ENCODE results near the gene GRB2.
A peak's percentile ranks its signal among the peaks of the same experiment; 100 is the strongest.
"Not testable (repeated sequence)": the region's sequence is repeated elsewhere in the genome, so short reads cannot be mapped to it uniquely, and the experiment has no call there.

Gene GRB2

DNA sequence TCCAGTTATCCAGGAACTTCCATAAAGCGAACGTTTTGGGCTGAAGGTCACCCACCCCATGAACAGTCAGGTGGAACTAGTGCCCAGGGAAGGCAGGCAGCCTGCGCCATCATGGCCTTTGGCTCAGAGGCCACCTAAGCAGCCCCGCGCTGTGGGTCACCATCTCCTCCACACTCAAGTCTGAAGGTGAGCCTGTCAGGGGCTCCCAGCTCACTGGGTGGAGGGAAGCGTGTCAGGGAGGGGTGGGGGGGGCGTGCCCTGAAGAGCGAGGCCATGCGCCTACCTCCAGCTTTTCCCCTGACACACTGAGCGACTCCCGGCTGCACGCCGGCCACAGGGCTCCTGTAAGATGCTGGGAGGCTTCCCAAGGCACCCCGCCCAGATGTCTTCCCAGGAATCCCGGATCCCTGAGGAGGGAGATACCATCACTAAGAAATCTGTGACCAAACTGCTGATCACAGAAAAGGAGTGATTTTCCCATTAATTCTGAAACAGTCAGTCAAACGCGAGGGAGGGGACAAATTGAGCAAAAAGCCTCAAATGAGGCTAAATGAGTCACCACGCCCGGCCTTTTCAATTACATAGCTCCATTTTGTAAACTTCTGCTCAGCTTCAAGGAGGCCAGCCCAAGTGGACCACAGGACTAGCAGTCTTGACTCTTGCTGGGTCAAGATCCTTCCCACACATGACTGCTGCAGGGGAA is 89.8 kb downstream of the GRB2 start:
- no peak for DNase-seq

DNA sequence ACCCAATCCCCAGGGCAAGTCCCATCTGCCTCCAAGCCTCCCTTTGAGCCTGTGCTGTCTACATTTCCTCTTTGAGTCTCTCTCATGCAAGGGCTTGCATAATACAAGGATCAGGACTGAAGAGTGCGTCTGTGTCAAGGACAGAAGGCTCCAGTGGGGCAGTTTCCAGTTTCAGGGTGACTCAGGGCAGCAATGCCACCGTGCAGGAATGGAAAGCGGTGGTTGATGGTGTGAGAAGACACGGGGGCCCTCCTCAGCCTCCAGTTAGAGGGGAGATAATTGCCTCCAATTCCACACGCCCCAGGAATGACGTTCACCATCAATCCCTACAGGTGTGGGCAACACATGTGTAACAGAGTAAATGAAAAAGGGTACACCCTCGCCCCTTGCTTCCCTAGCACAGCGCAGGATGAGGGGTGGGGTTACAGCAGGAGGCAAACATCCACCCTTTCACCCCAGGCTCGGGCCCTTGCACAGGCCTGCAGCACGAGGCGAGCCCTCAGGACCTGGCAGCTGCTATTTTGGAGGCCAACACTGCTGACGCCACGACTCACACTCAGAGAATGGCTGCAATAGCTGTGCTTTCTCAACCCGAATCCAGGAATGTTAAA is 91.4 kb downstream of the GRB2 start:
- no peak for DNase-seq

DNA sequence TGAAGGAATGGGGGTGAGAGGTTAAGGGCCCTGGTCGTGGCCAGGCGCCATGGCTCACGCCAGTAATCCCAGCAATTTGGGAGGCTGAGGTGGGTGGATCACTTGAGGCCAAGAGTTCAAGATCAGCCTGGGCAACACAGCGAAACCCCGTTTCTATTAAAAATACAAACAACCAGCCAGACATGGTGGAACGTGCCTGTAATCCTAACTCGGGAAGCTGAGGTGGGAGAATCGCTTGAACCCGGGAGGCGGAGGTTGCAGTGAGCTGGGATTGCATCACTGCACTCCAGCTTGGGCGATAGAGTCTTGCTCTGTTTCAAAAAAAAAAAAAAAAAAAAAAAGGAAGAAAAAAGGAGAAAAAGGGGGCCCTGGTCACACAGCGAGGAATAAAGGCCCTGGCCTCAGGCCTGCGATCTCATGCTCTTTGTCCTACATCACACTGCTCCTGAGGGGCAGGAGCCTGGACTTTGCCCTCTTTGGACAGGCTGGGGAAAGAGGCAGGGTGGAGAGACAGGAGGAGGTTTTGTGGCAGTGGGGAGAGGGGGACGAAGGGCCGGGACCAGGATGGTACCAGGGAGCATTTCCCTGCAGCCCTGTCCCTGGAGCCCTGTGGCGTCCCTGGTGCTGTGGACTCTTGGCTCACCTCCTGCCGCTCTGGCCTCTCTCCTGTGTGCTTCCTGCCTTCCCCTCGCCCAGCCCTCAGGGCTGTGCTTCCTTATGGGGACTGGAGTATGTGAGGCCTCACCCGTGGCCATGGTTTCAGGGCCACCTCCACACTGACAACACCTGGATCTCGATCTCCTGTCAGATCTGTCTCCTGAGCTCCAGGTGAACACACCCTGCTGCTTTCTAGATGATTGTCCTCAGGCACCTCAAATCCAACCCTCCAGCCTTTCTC is 96.5 kb downstream of the GRB2 start:
- DNase-seq: no peak

DNA sequence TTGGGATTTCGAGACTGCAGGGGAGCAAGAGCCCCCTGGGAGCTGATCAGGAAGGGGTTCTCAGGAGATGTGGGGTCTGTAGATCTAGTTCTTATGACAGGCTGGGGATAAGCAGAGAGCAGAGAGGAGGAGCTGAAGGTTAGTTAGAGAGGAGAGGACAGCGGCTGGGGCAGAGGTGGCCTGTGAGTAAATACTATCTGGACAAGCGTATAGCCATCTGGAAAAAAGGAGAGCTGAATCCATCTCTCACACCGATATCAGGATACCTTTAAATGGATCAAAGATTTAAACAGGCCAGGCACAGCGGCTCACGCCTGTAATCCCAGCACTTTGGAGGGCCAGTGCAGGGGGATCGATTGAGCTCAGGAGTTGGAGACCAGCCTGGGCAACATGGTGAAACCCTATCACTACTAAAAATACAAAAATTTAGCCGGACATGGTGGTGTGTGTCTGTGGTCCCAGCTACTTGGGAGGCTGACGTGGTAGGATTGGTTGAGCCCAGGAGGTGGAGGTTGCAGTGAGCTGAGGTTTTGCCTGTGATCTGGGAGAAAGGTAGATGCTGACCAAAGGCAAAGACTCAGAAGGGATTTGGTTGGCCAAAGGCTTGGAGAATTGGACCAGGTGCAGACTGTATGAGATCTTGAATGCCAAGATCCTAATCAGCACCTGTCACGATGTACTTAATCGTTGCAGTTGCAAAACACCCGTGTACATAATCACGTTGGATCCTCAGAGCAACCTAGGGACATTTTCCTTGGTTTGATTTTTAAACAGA is 97.3 kb downstream of the GRB2 start:
- no peak for DNase-seq

DNA sequence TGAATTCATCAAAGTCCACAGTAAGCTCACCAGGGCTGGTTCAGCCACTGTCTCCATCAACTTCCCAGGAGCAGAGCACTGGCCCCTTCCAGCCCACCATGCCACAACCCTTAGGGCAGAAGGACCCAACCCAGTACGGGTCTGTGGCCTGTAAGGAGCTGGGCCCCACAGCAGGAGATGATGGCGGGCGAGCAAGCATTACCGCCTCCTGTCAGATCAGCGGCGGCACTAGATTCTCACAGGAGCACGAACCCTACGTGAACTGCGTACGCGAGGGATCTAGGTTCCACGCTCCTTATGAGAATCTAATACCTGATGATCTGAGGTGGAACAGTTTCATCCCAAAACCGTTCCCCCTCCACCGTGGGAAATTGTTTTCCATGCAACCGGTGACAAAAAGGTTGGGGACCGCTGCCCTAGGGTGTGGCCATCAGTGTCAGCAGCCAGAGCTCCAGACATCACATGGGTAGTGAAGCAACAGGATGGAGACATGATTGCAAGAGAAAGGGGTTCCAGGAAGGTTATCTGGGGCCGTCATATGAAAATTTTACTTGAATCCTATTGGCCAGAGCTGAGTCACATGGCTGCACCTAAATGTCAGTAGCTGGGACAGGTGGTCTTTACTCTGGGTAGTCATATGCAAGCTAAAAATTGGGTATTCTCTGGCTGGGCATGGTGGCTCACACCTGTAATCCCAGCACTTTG is 103.8 kb downstream of the GRB2 start:
- DNase-seq: no peak

DNA sequence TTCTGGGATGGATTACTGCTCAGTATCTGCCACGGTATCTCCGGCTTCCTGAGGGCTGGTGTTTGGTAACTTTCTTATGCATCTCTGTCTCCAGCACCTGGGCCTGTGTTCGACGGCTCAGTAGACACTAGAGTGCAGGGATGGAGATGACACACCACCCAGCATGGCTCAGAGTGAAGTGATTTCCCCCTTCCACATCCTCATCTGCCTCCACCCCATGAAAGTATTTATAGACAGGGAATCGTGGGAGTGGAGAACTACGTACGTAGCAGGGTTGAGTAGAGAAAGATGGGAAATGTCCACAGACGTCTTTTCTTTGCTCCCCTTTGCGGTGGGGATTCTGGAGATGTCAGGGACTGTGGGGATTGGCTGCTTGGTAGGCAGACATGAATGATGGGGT is 104.4 kb downstream of the GRB2 start:
- DNase-seq: no peak

DNA sequence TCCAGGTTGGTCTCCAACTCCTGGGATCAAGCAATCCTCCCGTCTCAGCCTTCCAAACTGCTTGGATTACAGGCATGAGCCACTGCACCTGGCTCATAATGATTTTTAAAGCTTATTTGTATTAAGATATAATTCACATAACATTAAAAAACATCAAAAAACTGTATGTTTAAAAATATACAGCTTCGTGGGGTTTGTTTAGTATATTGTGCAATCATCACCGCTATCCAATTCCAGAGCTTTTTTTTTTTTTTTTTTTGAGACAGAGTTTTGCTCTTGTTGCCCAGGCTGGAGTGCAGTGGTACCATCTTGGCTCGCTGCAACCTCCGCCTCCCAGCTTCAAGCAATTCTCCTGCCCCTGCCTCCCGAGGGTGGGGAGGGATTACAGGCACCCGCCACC is 105.2 kb downstream of the GRB2 start:
- no peak for DNase-seq

DNA sequence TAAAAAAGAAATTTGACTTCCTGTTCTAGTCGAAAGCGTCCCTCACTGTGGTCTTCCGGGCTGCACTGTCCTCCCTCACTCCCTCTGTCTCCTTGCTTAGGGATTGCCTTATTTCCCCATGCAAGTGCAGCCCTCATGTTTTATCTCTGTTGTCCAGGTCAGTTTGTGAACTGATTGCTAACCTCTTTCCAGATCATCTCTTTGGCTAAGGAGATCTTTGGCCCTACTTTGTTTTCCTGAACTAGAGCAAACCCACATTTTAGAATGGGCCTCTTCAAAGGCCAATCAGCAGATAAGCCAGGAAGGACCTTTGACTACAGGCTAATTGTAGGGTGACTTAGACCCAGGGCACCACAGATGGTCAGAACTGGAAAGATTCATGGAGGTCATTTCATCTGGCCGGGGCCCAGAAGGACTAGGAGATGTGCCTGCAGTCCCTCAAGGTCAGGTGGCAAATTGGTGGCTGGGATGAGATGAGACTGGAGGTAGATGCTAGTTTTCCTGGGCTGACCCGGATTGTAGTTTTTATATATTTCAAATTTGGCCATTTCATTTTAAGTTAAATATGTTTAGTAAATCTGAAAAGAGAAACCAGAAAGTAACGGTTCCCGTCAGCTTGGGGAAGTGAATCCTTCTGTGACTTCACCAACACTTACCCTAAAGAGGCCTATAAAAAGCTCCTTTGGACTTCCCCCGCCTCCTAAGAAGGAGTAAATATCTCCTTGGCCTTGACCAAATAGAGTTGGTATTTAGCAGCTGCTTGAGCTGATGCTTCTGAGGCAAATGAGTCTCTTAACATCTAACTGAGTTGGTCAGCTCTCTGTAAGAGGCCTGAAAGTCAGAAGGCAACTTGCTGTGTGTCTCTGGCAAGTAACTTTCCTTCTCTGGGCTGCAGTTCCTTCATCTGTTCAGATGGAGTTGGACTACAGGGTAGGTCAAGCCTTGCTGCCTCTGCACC is 110.0 kb downstream of the GRB2 start:
- no peak for DNase-seq

DNA sequence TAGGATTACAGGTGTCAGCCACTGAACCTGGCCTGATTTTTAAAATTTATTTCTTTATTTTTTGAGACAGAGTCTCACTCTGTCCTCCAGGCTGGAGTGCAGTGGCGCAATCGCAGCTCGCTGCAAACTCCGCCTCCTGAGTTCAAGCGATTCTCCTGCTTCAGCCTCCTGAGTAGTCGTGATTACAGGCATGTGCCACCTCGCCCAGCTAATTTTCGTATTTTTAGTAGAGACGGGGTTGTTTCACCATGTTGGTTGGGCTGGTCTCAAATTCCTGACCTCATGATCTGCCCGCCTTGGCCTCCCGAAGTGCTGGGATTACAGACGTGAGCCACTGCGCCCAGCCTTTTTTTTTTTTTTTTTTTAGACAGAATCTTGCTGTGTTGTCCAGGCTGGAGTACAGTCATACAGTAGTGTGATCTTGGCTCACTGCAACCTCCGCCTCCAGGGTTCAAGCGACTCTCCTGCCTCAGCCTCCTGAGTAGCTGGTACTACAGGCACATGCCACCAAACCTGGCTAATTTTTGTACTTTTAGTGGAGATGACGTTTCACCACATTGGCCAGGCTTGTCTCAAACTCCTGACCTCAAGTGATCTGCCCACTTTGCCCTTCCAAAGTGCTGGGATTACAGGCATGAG is 112.5 kb downstream of the GRB2 start:
- not testable (repeated sequence) for DNase-seq

DNA sequence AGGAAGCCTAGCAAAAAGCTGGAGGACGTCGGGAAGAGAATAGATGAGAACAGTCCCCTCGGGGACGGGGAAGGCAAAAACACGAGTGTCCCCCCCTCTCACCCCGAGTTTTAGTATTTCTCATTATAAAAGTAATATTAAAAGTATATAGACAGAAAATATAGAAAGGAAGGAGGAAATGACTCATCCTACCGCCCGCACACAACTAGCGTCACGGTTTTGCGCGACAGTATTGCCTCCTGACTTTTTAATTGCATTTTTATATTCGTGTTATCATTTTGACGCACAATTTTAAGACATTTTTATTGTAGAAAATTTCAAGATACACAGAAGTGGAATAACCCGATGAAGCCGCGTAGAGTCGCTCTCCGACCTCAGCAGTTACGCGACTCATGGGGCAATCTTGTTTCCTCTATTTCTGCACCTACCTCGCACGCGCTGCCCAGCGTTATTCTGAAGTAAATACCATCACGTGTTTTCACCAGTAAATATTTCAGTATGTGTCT is 115.6 kb downstream of the GRB2 start:
- DNase-seq: no peak

DNA sequence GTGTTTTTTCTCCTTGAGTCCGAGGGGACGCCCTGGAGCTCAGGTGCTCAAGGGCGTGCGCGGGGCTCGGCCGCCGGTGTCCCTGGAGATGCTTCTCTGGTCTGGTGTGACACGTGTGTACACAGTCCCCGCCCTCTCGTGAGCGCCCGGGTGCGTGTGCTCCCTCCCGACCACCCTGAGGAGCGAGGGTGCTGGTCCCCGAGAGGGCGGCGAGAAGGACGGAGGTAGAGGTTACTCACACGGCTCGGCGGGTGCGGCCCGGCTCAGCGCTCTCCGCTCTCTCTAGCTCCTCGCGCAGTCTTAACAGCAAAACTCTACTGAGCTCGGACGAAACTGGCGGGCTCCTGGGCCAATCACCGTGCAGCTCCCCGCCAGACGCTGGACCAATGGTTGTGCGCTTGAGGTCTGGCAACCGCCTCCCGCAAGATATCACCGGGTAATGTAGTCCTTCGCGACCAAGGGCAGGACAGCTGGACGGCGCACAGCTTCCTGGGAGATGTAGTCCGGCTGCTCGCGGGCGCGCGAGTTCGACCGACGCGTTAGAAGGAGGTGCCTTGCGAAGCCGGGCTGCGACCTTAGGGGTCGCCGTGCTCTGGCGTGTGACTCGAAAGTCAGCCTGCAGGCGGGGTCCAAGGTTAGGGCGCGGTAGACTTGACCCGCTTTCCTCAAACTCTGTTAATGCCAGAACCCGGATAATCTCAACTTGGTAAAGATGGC is 116.2 kb downstream of the GRB2 start, which contains the start of gene SLC25A19:
Gene SLC25A19, minus strand, starts transcription at position 319 of the 717 bp plus-strand sequence. CDS start 2,669 bp downstream, outside the sequence.
- peak; percentile 82 to 94 for DNase-seq

DNA sequence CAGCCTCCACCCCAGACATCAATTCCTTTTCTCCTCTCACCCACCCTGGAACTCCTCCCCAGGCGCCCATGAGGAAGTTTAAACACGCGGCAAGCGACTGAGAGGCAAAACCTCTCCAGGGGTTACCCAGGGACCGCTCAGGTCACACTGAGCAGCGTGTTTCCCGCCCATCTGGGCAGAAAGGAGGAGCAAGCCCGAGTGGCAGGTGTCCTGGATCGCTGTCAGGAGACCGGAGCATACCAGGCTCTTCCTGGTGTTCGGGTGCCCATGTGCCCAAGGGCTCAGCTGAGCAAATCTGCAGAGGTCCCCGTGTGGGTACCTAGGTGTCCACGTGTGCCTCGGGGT is 116.7 kb downstream of the GRB2 start:
- no peak for DNase-seq

DNA sequence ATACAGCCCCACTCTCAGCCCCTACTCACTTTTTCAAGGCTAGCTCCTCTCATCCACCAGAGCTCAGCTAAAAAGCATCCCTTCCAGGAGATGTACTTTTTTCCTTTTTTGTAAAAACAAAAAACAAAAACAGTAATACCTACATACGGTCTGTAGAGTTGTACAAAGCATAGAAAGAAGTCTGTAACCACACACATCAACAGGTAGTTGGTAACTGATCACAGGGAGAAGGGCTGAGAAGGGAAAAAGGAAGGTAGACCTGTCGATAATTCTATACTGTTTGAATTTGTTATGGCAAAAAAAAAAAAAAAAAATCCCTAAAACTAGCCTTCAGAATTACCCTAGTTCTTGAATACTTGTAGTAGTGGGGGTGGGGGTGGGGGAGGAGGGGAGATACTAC is 117.1 kb downstream of the GRB2 start:
- no peak for DNase-seq

DNA sequence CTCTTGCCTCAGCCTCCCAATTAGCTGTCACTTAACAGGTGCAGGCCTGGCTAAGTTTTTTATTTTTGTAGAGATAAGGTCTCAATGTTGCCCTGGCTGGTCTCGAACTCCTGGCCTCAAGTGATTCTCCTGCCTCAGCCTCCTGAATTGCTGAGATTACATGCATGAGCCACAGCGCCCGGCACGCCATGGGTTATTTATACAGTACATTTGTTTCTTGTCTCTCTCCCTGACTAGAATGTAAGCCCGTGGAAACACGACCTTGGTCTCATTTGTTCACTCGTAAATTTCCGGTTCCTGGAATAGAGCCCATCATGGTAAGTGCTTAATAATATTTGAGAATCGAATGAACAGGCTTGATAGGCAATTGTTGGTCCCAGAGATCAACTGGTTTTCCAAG is 118.3 kb downstream of the GRB2 start:
- DNase-seq: no peak

DNA sequence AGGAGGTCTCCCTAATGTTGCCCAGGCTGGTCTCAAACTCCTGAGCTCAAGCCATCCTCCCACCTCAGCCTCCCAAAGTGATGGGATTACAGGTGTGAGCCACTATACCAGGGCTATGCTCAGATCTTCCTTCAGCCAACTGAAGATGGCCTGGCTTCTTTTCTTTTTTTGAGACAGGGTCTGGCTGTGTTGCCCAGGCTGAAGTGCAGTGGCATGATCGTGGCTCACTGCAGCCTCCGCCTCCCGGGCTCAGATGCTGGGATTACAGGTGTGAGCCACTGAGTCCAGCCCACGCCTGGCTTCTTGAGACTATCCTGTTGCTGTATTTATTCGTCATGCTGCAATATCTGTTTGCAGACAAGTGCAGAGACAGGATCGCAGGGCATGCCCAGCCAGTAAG is 120.4 kb downstream of the GRB2 start:
- DNase-seq: no peak

DNA sequence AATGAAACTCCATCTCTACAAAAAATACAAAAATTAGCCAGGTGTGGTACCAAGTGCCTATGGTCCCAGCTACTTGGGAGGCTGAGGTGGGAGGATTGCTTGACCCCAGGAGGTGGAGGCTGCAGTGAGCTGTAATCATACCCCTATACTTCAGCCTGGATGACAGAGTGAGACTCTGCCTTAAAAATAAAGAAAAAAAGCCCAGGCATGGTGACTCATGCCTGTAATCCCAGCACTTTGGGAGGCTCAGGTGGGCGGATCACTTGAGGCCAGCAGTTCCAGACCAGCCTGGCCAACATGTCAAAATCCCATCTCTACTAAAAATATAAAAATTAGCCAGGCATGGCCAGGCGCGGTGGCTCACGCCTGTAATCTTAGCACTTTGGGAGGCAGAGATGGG is 125.3 kb downstream of the GRB2 start:
- not testable (repeated sequence) for DNase-seq

DNA sequence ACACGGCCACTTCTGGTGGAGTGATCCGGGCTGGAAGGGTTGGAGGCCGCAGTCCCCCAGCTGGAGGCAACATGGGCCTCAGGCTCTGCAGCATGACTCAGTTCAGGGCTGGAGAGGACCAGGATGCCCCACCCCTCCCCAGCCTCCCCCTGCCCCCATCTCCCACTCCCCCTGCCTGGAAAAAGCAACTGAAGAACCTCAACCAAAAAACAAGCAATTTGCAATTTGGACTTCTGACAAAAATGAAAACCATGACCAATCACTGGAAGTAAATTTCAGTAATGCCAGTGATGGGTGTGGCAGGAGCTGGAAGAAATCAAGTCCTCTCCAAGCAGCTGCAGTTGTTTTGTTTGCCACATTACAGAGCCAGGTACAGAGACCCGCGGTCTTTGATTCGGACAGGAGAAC is 127.8 kb downstream of the GRB2 start:
- DNase-seq: no peak

DNA sequence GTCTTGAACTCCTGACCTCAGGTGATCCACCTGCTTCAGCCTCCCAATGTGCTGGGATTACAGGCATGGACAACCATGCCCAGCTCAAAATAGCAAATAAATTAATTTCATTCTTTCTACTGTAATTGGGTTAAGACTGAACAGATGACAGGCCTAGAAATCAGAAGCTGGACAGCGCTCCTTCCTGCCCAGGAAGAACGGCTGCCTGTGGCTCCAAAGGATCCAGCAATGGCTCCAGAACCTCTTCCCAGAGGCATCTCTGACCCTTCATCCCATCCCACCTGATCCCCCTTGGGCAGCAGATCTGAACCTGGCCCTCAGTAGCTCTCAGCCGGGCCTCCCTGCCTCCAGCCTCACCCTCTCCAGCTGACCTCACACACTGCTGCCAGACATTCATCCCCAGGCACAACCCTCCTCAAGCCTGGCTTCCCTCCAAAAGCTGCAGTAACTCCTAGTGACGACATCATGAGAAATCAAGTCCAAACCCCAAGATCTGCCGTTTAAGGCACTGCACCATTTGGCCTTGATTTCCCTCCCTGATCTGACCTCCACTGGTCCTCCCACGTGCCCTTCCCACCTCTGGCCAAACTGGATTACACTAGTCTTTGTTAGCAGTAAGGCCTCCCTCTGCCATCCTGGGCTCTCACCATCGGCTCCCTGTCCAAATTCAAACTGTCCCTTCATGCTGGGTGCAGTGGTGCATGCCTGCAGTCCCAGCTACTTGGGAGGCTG is 131.3 kb downstream of the GRB2 start:
- no peak for DNase-seq

DNA sequence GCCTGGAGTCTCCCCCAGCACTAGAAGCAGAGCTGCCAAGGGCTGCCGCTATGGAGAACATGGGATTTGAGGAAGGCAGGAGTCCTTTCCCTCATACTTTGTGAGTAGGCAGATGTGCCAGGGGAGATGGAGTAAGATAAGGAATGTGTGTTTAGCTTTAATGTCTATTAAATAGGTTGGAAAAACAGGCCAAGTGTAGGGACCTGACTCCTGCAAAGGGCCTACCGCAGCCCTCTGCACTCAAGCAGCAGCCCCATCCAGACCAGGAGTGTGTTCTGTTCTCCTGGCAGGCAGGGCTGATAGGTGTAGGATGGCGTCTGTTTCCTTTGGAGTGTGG is 132.7 kb downstream of the GRB2 start:
- DNase-seq: peak in 1 of 2 experiments; percentile 19

All from cerebellar nuclear complex (tissue), 1 donor.